GM19240 (cell line): Measurements from ENCODE around the gene APOBEC3B.
"Not testable (repeated sequence)": the region's sequence is repeated elsewhere in the genome, so short reads cannot be mapped to it uniquely, and the experiment has no call there.

Experiments
- DNase-seq: peaks from one replicate; pipeline ENCODE4 v3.0.0; 2011; ENCODE audit warnings: low spot score; ENCODE audit not compliant: insufficient read length

Gene APOBEC3B

GRCh38 chr22:38951734-38952133, 30.4 kb upstream of the APOBEC3B start:
- DNase-seq = no peak

GRCh38 chr22:38952281-38952993, 29.7 kb upstream of the APOBEC3B start:
- DNase-seq = no peak

DNA sequence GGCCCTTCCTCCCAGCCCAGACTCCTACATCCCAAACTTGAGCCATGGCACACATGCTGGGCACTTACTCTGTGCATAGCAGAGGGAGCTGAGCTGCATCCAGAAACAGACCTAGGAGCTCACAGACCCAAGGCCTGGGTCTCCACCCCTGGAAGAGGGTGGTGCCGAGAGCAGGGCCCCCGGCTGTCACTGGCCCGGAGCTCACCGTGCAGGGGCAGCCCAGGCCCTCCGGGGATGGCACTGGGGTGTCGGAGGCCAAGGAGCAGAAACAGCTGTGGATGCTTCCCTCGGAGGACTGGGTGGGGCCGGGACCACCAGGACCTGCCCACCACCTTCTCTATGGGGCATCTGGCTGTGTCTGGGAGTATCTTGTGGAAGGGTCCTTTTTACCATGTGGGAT, 29.1 kb upstream of the APOBEC3B start:
- DNase-seq = no peak

DNA sequence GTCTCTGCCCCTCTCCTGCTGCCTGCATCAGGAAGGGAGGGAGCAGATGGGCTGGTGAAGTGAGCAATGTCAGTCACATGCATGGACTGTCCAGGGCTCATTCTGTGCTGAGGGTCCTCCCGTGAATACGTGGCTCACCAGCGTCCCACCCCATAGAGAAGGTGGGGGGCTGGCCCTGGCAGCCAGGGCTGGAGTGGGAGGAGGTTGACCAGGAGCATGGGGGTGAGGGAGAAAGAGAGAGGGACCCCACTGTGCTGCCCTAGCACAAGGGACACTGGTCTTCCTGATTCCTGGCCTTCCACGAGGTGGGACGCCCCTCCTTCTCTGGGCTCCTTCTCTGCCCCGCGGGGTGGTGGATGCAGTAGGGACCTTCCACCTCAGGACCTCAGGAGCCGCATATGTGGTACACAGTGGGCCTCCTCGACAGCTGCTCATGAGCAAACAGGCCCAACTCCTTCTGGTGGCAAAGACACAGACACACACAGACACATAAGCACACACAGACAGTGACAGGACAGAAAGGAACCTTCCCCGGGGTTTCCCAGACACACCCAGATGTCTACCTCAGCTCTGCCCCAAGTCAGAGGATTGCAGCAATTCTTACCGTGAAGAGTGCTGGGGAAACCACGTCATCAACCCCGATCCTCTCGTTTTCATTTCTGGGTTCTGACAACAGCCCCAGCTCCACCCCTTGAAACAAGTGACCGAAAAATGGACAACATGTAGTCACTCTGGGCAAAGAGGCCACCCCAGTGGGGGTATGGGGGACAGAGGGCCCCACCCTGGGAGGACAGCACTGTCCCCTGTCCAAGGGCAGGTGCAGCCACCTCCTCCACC, 28.4 kb upstream of the APOBEC3B start:
- peak; percentile 86 for DNase-seq

DNA sequence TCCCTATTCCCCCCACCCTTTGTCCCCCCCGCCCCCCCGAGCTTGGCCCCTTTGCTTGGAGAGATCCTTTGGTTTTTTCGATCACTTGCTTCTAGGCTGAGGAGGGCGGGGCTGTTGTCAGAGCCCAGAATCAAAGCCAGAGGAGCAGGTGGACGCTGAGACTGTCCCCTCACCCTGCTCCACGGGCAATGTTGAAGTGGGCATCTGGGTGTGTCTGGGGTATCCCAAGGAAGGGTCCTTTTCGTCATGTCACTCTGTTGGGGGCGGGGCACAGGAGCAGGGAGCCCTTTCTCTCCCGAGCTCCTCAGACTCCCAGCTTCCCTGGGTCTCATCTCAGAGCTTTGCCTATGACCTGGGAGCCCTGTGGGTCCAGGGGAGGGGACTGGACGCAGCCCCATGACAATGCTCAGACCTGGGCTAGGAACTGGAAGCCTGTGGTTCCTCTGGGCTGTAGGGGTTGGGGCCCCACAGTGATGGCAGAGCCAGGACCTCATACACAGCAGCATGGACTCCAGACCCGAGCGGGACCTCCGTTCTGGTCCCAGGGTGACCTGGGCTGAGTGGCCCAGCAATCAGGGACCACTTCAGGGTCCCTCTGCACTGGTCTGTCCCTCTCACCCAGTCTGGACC, 27.6 kb upstream of the APOBEC3B start:
- no peak for DNase-seq

GRCh38 chr22:38955250-38955905, 26.8 kb upstream of the APOBEC3B start:
- DNase-seq = no peak

DNA sequence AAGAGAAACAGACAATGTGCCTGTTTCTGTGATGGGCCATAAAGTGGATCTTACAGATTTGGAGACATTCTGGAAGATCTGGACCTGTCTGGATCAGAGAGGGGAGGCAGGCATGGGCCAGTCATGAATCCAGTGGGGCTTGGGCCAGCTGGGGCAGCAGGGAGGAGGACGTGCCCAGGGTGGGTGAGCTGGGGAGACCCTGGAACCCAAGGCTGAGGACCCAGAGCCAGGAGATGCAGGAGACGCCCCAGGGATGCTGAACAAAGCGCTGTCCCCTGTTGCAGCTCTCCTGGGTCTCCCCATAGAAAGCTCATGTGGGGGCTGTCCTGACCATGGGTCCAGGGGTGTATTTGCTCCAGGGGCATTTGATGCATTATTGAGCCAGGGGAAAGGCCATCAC, 26.2 kb upstream of the APOBEC3B start:
- no peak for DNase-seq

GRCh38 chr22:38956551-38956950, 25.6 kb upstream of the APOBEC3B start:
- no peak for DNase-seq

GRCh38 chr22:38957046-38957770, 24.9 kb upstream of the APOBEC3B start, which contains the start of gene APOBEC3A:
TSS of gene APOBEC3A (plus strand) at chr22:38957609. CDS start at chr22:38957692, 83 bp downstream.
- no peak for DNase-seq

- DNase-seq = no peak
Measured at GRCh38 chr22:38957808-38958650, 24.1 kb upstream of the APOBEC3B start.

DNA sequence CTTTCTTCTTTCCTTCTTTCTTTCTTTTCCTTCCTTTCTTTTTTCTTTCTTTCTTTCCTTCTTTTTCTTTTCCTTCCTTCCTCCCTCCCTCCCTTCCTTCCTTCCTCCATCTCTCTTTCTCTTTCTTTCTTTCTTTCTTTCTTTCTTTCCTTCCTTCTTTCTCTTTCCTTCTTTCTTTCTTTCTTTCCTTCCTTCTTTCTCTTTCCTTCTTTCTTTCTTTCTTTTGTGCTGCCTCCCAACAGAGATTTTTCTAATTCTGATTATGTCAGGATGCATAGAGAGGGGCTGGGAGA, 23.6 kb upstream of the APOBEC3B start:
- DNase-seq = not testable (repeated sequence)

DNA sequence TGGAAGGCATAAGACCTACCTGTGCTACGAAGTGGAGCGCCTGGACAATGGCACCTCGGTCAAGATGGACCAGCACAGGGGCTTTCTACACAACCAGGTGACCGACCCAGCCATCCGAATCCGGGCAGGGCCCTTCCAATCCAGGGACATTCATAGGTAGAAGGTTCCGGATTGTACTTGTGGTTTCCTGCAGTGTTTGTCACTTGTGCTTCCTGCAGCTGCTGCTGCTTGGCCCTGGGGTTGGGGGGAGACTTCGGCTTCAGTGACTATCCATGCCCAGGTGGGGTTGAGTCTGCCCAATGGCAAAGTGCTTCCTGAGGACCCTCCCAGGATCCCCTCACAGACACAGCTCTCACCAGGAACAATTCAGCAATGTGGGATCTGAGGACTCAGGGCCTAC, 22.6 kb upstream of the APOBEC3B start:
- no peak for DNase-seq

DNA sequence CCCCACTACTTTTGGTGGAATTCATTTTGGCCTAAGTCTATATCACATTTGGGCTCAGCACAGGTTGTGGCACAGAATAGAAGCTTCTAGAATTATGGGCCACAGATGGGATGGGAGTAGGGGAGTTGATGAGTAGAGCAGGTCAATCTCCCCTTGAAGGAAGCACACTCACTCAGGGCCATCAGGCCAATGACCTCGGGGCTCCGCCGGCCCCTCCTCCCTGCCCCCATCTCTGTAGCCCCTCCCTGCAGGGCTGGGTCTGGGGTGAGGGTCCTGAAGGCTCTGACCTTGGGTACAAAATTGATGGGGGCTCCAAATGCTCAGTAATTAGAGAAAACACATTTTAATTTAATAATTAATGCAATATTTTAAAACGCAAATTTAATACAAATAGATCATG, 21.5 kb upstream of the APOBEC3B start:
- DNase-seq = not testable (repeated sequence)

DNA sequence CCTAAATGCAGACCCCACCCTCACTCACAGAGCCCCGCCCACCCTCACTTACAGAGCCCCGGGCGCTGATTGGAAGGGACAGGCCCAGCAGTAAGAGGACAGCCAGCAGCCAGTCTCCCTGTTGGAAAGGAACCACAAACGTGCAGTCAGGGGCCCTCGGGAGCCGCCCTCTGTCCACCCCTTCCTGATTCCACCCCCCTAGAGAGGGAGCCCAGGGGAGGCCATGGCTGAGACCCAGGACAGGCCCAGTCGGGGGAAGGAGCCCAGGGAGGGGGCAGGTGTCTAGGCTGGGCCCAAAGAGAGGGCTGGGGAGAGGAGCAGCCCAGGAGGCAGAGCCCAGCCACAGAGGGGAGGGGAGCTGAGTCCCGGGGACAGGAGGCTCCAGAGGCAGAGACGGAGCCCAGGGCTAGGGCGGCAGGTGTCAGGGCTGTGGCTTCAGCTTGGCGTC, 18.8 kb upstream of the APOBEC3B start:
- not testable (repeated sequence) for DNase-seq

GRCh38 chr22:38963872-38964271, 18.3 kb upstream of the APOBEC3B start:
- DNase-seq = no peak

GRCh38 chr22:38964306-38964705, 17.8 kb upstream of the APOBEC3B start:
- DNase-seq = no peak

GRCh38 chr22:38964989-38965388, 17.2 kb upstream of the APOBEC3B start:
- DNase-seq = no peak

GRCh38 chr22:38965614-38966379, 16.4 kb upstream of the APOBEC3B start:
- no peak for DNase-seq

- DNase-seq = no peak
Measured at GRCh38 chr22:38966380-38966702, 15.8 kb upstream of the APOBEC3B start.

- no peak for DNase-seq
Measured at GRCh38 chr22:38966942-38967341, 15.2 kb upstream of the APOBEC3B start.
